K562 (cell line): Measurements from ENCODE around the gene CYS1. TPM values are rescaled to one million over a fixed set of nuclear protein-coding genes. Genes with fewer than 3 reads are reported as not detected.

ENCODE experiments used
- ATAC-seq: fragments of 200-7000 bp; cut with Tn5 transposase; 3 replicates; pipeline ENCODE4 v1.9.1; 2020; ENCODE audit warnings: moderate library complexity
- BruUV-seq: library from RNA; stranded (reverse); fragments of 400-500 nt; replicated peaks from 2 replicates; lab custom pipeline; 2021; lab: Mats Ljungman, UMichigan
- CTCF ChIA-PET: fragments of 300-600 bp; formaldehyde crosslinking; extraction: SDS; loops from one replicate; lab custom pipeline; 2021; ENCODE audit warnings: low intra/inter-chr PET ratio; lab: Yijun Ruan, JAX
- POLR2A ChIA-PET: fragments of 300-600, 350-650 bp; sonication (Branson Sonifier 250); formaldehyde crosslinking; extraction: SDS; loops from one replicate; lab custom pipeline; 2021; ENCODE audit warnings: antibody characterized with exemption, inconsistent platforms; lab: Yijun Ruan, JAX
- DNase-seq, 4 experiments: peaks; one replicate each; pipeline versions ENCODE4 v3.0.0 to v3.0.0-alpha.2; 2011 to 2018; ENCODE audit warnings: low spot score in 3 of 4, mixed read lengths in 3 of 4; ENCODE audit errors: extremely low read depth in 1 of 4
- FAIRE-seq: peaks from 2 replicates; lab custom pipeline; 2011; peaks lifted over from hg19 to GRCh38; lab: Jason Lieb, UNC
- H2AFZ ChIP-seq: 2 replicates; pipeline ENCODE4 v1.6.0; 2011; ENCODE audit warnings: low read depth, low read length, control low read depth, inconsistent platforms
- H3K27ac ChIP-seq: fragments of 200-600 bp; 3 replicates; pipeline ENCODE4 v1.8.0; 2011; ENCODE audit warnings: low read depth, mild to moderate bottlenecking, control low read depth, inconsistent platforms, low read length, moderate library complexity, mixed read lengths; ENCODE audit errors: extremely low read depth
- H3K27me3 ChIP-seq, 2 experiments: fragments of 300-600 bp in 1 of 2; 2 replicates in 1 of 2; 3 replicates in 1 of 2; pipeline versions ENCODE4 v1.6.0 to v1.8.0; 2011; ENCODE audit warnings: inconsistent platforms in 2 of 2, low read length in 2 of 2, mild to moderate bottlenecking in 1 of 2, mixed read lengths in 1 of 2, moderate library complexity in 1 of 2; ENCODE audit not compliant: control insufficient read depth in 2 of 2, insufficient read depth in 2 of 2
- H3K36me3 ChIP-seq: fragments of 300-600 bp; 3 replicates; pipeline ENCODE4 v1.8.0; 2011; ENCODE audit warnings: mild to moderate bottlenecking, low read length, inconsistent platforms; ENCODE audit not compliant: control insufficient read depth, insufficient read depth
- H3K4me1 ChIP-seq, 2 experiments: fragments of 200-600 bp in 1 of 2; replicated peaks in 1 of 2; 2 replicates in 1 of 2; 3 replicates in 1 of 2; pipeline versions ENCODE4 v1.5.1 to v1.8.0; 2011; ENCODE audit warnings: inconsistent platforms in 2 of 2, low read length in 2 of 2, mild to moderate bottlenecking in 1 of 2, mixed read lengths in 1 of 2, moderate library complexity in 1 of 2; ENCODE audit not compliant: control insufficient read depth in 2 of 2, insufficient read depth in 2 of 2
- H3K4me2 ChIP-seq: 2 replicates; pipeline ENCODE4 v1.6.1; 2011; ENCODE audit warnings: low read length, control low read depth, inconsistent platforms, mixed read lengths; ENCODE audit not compliant: insufficient read depth
- H3K4me3 ChIP-seq: fragments of 200-600 bp; sonication (generic), shearing (Covaris generic); 2 replicates; pipeline ENCODE4 v1.5.1; 2016; ENCODE audit warnings: control low read depth, inconsistent platforms
- H3K79me2 ChIP-seq: fragments of 200-600 bp; 3 replicates; pipeline ENCODE4 v1.8.0; 2011; ENCODE audit warnings: low read length, inconsistent platforms; ENCODE audit not compliant: control insufficient read depth, insufficient read depth
- H3K9ac ChIP-seq, 2 experiments: 2 replicates each; pipeline versions ENCODE4 v1.6.0 to v1.6.1; 2011; ENCODE audit warnings: low read depth in 2 of 2, low read length in 2 of 2, control low read depth in 1 of 2, inconsistent platforms in 1 of 2, mild to moderate bottlenecking in 1 of 2, mixed read lengths in 1 of 2; ENCODE audit not compliant: insufficient read depth in 1 of 2
- H3K9me1 ChIP-seq: one replicate; pipeline ENCODE4 v1.6.0; 2011; ENCODE audit warnings: inconsistent platforms, mild to moderate bottlenecking, low read length, moderate library complexity; ENCODE audit not compliant: control insufficient read depth, insufficient read depth
- H3K9me3 ChIP-seq: replicated peaks from 2 replicates; pipeline ENCODE4 v1.5.1; 2011; ENCODE audit warnings: low read depth, low read length, inconsistent platforms; ENCODE audit not compliant: control insufficient read depth, insufficient read depth
- H4K20me1 ChIP-seq: replicated peaks from 2 replicates; pipeline ENCODE4 v1.6.1; 2011; ENCODE audit warnings: low read length, inconsistent platforms, mixed read lengths; ENCODE audit not compliant: control insufficient read depth, insufficient read depth
- C11orf30 ChIP-seq: fragments of 450-650 bp; IDR thresholded peaks from 2 replicates; pipeline ENCODE4 v1.6.1; 2016; ENCODE audit warnings: low read depth, mild to moderate bottlenecking
- CEBPB ChIP-seq: fragments of 450-650 bp; IDR thresholded peaks from 2 replicates; pipeline ENCODE4 v1.6.1; 2016; ENCODE audit warnings: missing genetic modification characterization, missing compliant biosample characterization
- HNRNPH1 ChIP-seq: fragments of 200-400 bp; formaldehyde crosslinking; optimal IDR thresholded peaks from 2 replicates; pipeline ENCODE3; 2017; ENCODE audit warnings: low read depth, mild to moderate bottlenecking, low read length, moderate library complexity
- HOXB6 ChIP-seq: fragments of 250-450 bp; sonication (Bioruptor Pico); IDR thresholded peaks from 2 replicates; pipeline ENCODE4 v1.5.1; 2022; ENCODE audit warnings: mild to moderate bottlenecking, borderline replicate concordance
- MAFF ChIP-seq: IDR thresholded peaks from 2 replicates; pipeline ENCODE4 v1.6.1; 2012; ENCODE audit warnings: low read length, improper control_type of control experiment
- MAFG ChIP-seq: fragments of 450-650 bp; conservative IDR thresholded peaks from 2 replicates; pipeline ENCODE4 v1.6.1; 2016; ENCODE audit warnings: missing genetic modification characterization, missing compliant biosample characterization
- MAFK ChIP-seq: IDR thresholded peaks from 2 replicates; pipeline ENCODE4 v1.6.1; 2011; ENCODE audit warnings: low read length, improper control_type of control experiment
- RB1 ChIP-seq: fragments of 450-650 bp; IDR thresholded peaks from 2 replicates; pipeline ENCODE4 v1.6.1; 2017; ENCODE audit warnings: low read depth, mild to moderate bottlenecking
- TAF1 ChIP-seq: IDR thresholded peaks from 2 replicates; pipeline ENCODE4 v1.6.1; 2011; ENCODE audit warnings: mild to moderate bottlenecking, low read length, moderate library complexity; ENCODE audit not compliant: insufficient read depth, control insufficient read depth, severe bottlenecking; ENCODE audit errors: extremely low read depth
- ZNF316 ChIP-seq: fragments of 450-650 bp; IDR thresholded peaks from 2 replicates; pipeline ENCODE4 v1.6.1; 2016
- WGBS: fragments of 100-300 bp; shearing (Covaris generic); methylation state at CpG from one replicate; pipeline ENCODE4 v1.1.6; 2016; ENCODE audit warnings: low coverage, mixed read lengths; ENCODE audit not compliant: insufficient coverage; ENCODE audit errors: missing lambda C conversion rate; 5-methylcytosine and 5-hydroxymethylcytosine counted together
- in situ Hi-C: fragments of 300-500 bp; cut with MboI; formaldehyde crosslinking; loops from 4 replicates; pipeline ENCODE4 v1.15.0; 2018; ENCODE audit warnings: inconsistent platforms, mixed read lengths
- intact Hi-C: fragments of 100-400 bp; cut with micrococcal nuclease; formaldehyde crosslinking; loops from 2 replicates; pipeline ENCODE4 v1.14.2; 2022
- polyA plus RNA-seq, 8 experiments: library from polyadenylated mRNA; depleted of rRNA in 4 of 8; stranded (reverse) in 5 of 8; unstranded in 3 of 8; fragments of >200 nt; fragmentation: Nextera tagmentation in 2 of 8; fragmentation: Illumina TruSeq in 1 of 8; extraction: Ambion mirVana in 2 of 8; extraction: Trizol in 1 of 8; gene quantifications; 2 replicates each; pipeline versions ENCODE4 v1.2.1 to v1.2.3, GENCODE V29; 2011 to 2014; ENCODE audit warnings: inconsistent platforms in 1 of 8, missing spikeins in 1 of 8
- total RNA-seq, 7 experiments: library from RNA; depleted of rRNA in 6 of 7; stranded (reverse); fragments of >200 nt in 6 of 7; fragmentation: Illumina TruSeq in 2 of 7; extraction: Trizol in 2 of 7; gene quantifications; 2 replicates each; pipeline versions ENCODE4 v1.2.1 to v1.2.3, GENCODE V29; 2011 to 2021; ENCODE audit warnings: low replicate concordance in 1 of 7
- TF ChIP-seq, protein P1 (sequence below): fragments of 450-650 bp; conservative IDR thresholded peaks from 2 replicates; pipeline ENCODE4 v1.6.1; 2016; ENCODE audit warnings: missing genetic modification characterization, low read depth, mild to moderate bottlenecking, missing compliant biosample characterization, moderate library complexity
- TF ChIP-seq, protein P2 (sequence below), 3 experiments: IDR thresholded peaks in 2 of 3; conservative IDR thresholded peaks in 1 of 3; 2 replicates each; pipeline ENCODE4 v1.5.1; 2011 to 2012; ENCODE audit warnings: low read length in 3 of 3, mild to moderate bottlenecking in 3 of 3, control low read depth in 2 of 3, improper control_type of control experiment in 1 of 3, inconsistent platforms in 1 of 3, low read depth in 1 of 3, mixed read lengths in 1 of 3, moderate library complexity in 1 of 3; ENCODE audit not compliant: insufficient read depth in 2 of 3

Gene CYS1
- total and polyA plus RNA-seq, 9 of the 15 experiments (the other 6 are each of a cell fraction or from before 2014, with no cell fraction given), result 0.11 to 0.13 TPM; not detected in 7

DNA sequence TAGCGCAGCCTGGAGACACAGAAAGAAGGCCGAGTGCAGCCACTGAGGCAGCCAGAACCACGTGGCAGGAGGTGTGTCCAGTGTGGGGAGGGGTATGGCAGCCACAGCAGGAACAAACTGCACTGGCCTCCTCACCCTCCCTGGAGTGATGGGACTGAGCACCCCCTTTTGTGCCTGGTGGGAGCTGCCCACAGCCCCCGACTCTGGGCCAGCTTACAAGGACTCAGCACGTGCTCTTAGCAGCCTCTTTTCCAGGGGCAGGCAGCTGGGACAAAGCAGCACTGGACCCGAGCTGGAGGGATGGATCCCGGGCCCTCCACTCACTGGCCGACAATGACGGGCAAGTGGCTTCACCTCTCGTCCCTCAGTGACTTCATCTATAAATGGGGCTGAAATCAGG, 42.1 kb downstream of the CYS1 start (continued):
- TF ChIP-seq TAF1 (no peak), HNRNPH1 (no peak)
- TF ChIP-seq, protein P1, sequence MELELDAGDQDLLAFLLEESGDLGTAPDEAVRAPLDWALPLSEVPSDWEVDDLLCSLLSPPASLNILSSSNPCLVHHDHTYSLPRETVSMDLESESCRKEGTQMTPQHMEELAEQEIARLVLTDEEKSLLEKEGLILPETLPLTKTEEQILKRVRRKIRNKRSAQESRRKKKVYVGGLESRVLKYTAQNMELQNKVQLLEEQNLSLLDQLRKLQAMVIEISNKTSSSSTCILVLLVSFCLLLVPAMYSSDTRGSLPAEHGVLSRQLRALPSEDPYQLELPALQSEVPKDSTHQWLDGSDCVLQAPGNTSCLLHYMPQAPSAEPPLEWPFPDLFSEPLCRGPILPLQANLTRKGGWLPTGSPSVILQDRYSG (tag), result no peak

DNA sequence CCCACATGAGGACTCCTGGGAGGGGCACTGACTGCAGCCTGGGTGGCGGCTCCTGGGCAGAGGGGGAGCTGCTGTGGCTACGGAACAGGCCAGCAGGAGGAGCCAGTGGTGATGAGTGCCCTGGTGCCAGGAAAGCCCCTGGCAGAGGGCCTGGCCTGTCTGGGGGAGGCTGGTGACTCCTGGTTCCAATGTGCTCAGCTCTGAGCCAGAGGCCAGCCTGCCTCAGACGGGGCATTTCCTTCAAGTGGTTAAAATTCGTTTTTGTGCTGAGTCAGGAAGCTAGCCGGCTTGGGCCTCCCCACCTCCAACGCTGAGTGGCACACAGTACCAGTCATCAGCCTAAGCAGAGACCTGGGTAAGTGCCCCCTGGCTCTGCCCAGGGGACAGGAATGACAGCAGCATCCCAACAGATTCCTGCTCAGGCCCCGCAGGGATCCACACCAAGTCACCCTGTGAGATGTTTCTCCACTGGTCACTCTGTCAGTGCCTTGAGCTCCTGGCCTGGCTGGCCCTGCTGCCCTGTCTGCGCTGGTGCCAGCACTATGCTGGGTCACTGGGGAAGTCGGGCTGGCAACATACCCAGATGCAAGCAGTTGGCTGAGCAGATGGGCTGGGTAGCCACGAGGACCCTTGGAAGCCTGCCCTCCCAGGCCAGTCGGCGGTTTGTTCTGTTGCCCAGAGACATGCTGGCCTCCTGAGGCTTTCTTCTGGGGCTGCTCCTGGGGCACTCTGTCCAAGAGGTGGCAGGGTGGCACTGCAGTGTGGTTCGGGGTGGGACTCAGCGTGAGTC, 43.9 kb downstream of the CYS1 start:
- DNase-seq (no peak), ATAC-seq (no peak), FAIRE-seq (no peak)
- no TSS peak for BruUV-seq
- CTCF ChIA-PET, result no interaction called here
- peaks cover 33% of the 10 kb centered on the region for H3K79me2 ChIP-seq
- no peaks in the 10 kb centered on the region for H4K20me1 ChIP-seq
- in situ Hi-C loops, result no loop called here
- H3K4me2 ChIP-seq, result no peak overlapping the region
- H3K4me1 ChIP-seq, result peaks cover 21 to 63% of the 10 kb centered on the region in 2 experiments
- TF ChIP-seq HOXB6 (CRISPR knock-in tag) (no peak), CEBPB (no peak), ZNF316 (peak; percentile 86), MAFG (tag) (peak; percentile 64), C11orf30 (peak; percentile 76), RB1 (no peak), MAFK (peak; percentile 62), MAFF (peak; percentile 34; the same call in 1 of the 2 replicates)
- TF ChIP-seq, protein P2, sequence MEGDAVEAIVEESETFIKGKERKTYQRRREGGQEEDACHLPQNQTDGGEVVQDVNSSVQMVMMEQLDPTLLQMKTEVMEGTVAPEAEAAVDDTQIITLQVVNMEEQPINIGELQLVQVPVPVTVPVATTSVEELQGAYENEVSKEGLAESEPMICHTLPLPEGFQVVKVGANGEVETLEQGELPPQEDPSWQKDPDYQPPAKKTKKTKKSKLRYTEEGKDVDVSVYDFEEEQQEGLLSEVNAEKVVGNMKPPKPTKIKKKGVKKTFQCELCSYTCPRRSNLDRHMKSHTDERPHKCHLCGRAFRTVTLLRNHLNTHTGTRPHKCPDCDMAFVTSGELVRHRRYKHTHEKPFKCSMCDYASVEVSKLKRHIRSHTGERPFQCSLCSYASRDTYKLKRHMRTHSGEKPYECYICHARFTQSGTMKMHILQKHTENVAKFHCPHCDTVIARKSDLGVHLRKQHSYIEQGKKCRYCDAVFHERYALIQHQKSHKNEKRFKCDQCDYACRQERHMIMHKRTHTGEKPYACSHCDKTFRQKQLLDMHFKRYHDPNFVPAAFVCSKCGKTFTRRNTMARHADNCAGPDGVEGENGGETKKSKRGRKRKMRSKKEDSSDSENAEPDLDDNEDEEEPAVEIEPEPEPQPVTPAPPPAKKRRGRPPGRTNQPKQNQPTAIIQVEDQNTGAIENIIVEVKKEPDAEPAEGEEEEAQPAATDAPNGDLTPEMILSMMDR (IDR thresholded peaks at IDR 0.05 in 2 of 3, conservative IDR thresholded peaks at IDR 0.05 in 1 of 3; ENCODE audit: insufficient read depth in 2 of 3, low read depth in 1 of 3, low read length in 3 of 3), result peak in 2 of 3 experiments; percentile 10 to 23; a peak in 1 of 6 replicates
- no peaks in the 10 kb centered on the region for H3K9me1 ChIP-seq
- no peak overlapping the region for H2AFZ ChIP-seq
- no peaks in the 10 kb centered on the region for H3K9me3 ChIP-seq
- peak overlapping the region in 1 of 2 experiments; percentile 76; a peak in 2 of 4 replicates for H3K9ac ChIP-seq
- POLR2A ChIA-PET, result interaction anchor here (0.7 kb wide), 1 partner anchor 36 kb away, joined by 3 read pairs; no protein-coding TSS in a partner anchor
- no peaks in the 10 kb centered on the region for H3K27me3 ChIP-seq
- WGBS, result 65% methylated on average over 13 of the region's 14 CpGs
- no peak overlapping the region for H3K27ac ChIP-seq
- intact Hi-C loops, result no loop called here
- H3K36me3 ChIP-seq, result peaks cover 4% of the 10 kb centered on the region; the same call in 2 of the 3 replicates
- H3K4me3 ChIP-seq, result no peak overlapping the region
